Measurements from ENCODE around the gene CCDC148.

Gene CCDC148

DNA sequence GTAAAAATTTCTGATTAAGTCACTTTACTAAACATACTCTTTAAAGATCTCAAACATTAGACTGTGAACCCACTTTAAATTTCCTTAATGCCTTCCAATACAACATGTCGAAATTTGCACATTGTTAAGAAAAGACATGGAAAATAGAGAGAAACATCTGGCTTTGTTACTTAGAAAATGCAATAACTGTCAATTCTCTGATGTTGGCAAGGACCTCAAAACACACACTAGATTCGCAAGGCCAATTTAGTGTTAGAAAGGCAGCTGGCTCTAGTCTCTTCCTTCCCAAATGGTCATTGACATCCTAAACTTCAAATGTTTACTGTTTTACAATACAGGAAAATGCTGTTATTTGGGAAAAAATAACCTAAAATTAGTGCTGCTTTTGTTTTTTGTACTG is 244.3 kb downstream of the CCDC148 start:
- no peak for DNase-seq (ENCODE audit: low read depth)

GRCh38 chr2:158211502-158211901 is 245.1 kb downstream of the CCDC148 start:
- DNase-seq (ENCODE audit: low read depth): peak; percentile 12

DNA sequence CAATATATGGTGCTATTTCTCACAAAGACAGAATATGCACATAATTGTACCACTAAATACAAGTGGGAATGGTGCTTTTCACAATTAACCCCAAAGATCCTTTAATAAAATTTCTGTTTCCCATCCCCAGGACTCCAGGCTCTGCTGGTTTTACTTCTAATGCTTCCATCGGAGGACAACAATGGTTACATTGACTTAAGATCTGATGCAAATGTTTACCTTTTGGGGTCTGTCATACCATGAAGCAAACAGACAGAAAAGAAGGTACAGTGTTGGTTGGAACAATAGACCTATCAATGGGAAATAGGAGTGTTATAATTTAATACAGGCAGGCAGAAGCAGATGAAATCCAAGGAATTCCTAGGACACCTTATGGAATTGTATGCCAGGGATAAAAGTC is 249.2 kb downstream of the CCDC148 start:
- no peak for DNase-seq (ENCODE audit: low read depth)

DNA sequence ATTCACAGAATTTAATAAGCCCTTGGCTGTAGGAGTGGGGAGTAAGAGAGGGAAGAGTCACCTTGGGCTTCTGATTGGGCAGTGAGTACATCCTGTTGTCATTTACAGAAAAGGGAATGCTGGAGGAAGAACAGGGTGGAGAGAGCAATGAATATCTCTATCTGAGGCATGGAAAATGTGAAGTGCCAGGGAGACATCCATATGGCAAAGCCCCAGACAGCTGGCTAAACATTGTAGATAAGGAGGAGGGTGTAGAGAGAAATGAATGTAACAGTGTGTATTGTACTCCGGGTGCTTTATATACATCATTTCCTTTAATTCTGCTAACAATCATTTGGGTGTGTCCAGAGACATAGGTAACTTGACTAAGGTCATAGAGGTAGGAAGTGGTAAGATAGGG is 251.3 kb downstream of the CCDC148 start:
- no peak for DNase-seq (ENCODE audit: low read depth)

GRCh38 chr2:158204741-158205165 is 251.8 kb downstream of the CCDC148 start:
- DNase-seq (ENCODE audit: low read depth): peak; percentile 49

- DNase-seq (ENCODE audit: low read depth): peak; percentile 54
Observed at GRCh38 chr2:158202161-158202815, 254.3 kb downstream of the CCDC148 start.

DNA sequence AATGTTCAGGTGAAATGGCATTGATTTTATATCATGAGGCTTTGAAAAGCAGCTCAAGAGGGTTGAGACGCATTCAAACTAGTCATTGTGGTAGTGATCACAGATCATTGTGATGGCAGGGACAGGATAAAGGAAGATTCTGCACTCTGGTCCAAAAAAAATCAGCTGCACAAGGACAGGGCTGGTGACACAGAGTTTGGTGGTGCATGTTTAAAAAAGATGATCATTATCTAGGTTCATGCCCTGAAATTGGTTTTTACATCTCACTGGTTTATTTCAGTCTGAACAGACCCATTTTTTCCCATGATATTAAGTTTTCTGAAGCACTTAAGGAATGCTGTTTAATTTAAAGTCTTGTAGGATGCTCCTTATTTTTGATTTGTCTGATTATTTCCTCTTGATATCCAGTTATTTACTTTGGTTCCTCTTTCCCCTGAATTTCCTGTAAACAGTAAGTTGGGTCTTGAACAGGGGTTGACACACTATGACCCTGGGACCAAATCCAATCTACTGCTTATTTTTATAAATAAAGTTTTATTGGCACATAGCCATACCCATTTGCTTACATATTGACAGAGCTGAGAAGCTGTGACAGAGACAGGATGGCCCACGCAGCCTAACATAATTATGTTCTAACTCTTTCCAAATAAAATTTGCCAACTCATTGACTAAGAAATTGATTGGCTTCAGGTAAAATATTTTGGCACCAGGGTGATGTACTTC is 256.5 kb downstream of the CCDC148 start:
- no peak for DNase-seq (ENCODE audit: low read depth)

DNA sequence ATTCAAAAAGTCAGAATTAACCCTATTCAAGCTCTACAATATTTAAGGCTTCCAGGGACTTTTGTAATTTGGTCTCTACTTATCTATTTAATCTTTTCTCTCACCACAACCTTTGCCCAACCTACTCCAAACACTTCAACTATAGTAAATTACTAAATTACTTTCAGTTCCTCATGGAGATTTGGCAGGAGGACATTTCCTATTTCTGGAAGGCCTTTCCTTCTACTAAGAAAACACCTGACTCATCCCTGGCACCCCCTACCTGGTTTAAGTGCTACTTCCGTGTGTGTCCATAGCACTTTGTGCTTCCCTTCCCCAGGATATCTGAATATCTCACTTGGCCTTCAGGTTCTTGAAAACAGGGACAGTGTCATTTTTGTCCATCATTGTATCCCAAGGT is 258.6 kb downstream of the CCDC148 start:
- no peak for DNase-seq (ENCODE audit: low read depth)

DNA sequence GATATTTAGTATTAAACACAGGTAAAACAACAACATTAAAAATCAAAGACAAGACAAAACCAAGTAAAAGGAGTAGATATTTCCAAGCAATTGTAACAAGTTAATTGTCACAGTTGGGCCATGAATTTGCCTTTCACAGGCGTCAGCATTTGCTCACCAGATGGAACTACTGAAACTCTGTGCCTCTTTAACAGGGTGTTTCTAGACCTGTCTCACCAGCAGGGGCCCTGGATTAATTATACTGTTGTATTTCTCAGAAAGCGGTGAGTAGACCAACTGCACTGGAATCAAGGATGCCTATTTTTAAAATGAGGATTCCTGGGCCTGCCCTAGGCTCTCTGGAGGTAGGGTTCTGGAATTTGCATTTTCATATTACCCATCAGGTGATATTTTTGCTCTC is 262.3 kb downstream of the CCDC148 start:
- no peak for DNase-seq (ENCODE audit: low read depth)

DNA sequence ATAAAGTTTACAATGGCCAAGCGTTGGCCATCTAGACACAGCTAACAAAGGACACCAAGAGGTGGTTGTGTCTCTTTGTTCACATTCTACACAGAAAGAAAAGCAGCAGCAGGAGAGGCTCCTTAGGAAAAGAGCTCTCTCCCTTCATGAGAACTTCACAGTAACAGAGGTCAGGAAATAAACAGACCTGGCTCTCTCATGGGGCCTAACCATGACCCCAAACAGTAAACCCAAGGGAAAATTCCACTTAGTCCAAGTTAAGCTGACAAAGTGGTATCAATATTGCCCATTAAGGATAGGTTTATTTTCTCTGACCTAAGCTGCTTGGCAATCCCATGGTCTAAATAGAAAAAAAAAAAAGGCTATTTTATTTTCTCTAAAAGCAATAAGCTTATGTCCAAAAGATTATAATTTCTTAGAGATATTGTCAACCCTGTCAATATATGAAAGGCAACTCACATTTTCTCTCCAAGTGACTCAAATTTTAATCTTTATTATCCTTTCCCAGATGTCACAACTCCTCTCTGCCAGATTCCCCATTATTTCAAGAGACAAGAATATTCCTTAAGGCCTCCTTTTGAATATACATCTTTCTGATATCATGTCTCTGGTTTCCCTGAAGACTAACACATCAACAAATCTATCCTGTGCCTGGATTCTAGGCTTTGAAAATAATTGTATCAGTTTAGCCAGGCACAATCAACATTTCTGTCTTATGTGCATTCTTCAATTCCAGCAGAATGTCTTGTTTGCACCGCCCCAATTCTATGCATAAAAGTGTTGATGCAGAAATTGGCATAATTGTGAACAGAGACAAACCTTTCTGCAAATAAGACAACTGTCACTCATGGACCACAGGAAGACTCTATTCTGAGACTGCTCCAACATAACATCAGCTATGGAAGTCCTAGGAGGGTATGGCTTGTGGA is 263.8 kb downstream of the CCDC148 start:
- no peak for DNase-seq (ENCODE audit: low read depth)

- peak; percentile 15 for DNase-seq (ENCODE audit: low read depth)
Observed at GRCh38 chr2:158191076-158191895, 265.3 kb downstream of the CCDC148 start.

- no peak for DNase-seq (ENCODE audit: low read depth)
Observed at GRCh38 chr2:158189526-158189925, 267.0 kb downstream of the CCDC148 start.

GRCh38 chr2:158187908-158188307 is 268.6 kb downstream of the CCDC148 start:
- no peak for DNase-seq (ENCODE audit: low read depth)

GRCh38 chr2:158184556-158185343 is 271.8 kb downstream of the CCDC148 start:
- no peak for DNase-seq (ENCODE audit: low read depth)

DNA sequence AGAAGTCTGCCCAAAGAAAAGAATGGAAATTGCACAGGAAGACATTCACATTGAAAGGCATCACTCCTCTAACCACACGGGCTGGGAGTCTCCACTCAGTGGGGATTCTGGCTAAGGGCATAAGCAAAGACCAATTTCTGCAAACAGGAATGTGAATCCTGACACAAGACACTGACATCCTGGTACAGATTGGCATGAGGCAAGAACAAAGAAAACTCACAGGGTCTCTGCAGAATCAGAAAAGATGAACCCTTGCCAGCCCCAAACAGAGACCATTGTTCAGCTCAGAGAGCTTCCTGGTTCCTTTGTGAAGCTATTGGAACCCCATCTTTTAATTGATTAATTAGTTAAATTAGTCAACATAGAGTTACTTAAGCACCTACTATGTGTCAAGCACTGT is 272.6 kb downstream of the CCDC148 start:
- no peak for DNase-seq (ENCODE audit: low read depth)

DNA sequence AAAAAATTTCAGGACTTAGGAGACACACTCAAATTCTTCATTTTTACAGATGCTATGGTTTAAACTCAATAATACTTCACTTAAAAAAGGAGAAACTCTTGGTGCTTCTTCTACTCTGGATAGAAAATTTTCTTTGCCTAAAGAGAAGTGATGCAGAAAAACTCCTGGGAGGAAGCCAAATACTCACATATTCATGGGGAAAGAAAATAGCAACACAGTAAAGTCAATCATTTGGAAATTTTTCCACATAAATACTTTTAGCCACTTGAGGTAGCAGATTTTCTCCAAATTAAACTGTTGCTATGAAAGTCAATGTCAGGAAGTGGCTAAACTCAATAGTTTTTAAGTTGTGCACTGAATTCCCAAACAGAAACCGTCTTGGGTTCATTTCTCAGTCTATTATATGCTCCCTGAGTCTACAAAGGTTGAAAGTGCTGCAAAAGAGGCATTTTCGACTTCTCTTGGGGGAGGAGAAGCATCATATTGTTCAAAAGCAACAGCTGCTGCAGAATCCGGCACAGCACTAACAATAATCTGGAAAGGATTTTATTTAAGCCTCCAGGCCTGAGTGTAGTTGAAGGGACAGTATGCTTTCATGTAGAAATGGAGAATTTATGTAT is 273.8 kb downstream of the CCDC148 start:
- no peak for DNase-seq (ENCODE audit: low read depth)

GRCh38 chr2:158181171-158181570 is 275.4 kb downstream of the CCDC148 start:
- no peak for DNase-seq (ENCODE audit: low read depth)

- peak; percentile 42 for DNase-seq (ENCODE audit: low read depth)
Observed at GRCh38 chr2:158179660-158180059, 276.9 kb downstream of the CCDC148 start.

GRCh38 chr2:158178646-158179045 is 277.9 kb downstream of the CCDC148 start:
- no peak for DNase-seq (ENCODE audit: low read depth)

DNA sequence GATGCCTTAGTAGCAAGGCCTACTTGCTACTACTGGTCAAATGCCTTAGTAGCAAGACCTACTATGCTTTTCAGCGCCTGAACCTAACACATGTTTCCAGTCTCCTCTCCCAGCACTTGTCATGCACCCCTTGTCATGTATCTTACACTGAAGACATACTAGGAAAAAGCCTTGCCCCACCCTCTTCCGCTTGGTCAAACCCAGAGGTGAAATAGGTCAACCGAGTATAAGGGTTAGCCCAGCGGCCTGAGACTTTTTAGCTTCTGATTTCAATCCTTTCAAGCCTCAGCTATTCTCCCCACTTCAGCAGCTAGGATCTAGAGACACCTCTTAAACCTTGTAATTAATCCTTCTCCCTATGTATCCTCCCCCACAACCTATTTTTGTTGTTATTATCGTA is 281.6 kb downstream of the CCDC148 start:
- DNase-seq (ENCODE audit: low read depth): no peak

DNA sequence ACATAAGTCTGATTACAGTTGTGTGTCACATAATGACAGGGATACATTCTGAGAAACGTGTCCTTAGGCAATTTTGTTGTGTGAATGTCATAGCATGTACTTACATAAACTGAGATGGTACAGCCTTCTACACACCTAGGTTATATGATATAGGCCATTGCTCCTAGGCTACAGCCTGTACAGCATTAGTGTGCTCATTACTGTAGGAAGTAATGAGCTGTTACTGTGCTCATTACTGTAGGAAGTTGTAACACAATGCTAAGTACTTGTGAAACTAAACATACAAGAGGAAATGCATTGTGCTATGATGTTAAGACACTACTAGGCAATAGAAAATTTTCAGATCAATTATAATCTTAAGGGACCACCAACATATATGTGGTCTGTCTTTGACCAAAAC is 282.1 kb downstream of the CCDC148 start:
- DNase-seq (ENCODE audit: low read depth): no peak

All from iris pigment epithelial cell (primary cell).